ENCODE data around the gene SLC37A1.
"Not testable (repeated sequence)": the region's sequence is repeated elsewhere in the genome, so short reads cannot be mapped to it uniquely, and the experiment has no call there.

Gene SLC37A1

GRCh38 chr21:42613756-42614155 is 100.1 kb downstream of the SLC37A1 start:
- Histone ChIP-seq H3K27me3 (replicated peaks in 2 of 5; ENCODE audit: control insufficient read depth in 4 of 5, insufficient read depth in 5 of 5, low read length in 4 of 5) (peaks cover 0 to 8% (median 0%) of the 10 kb centered on the region in 5 experiments), H3K9me3 (ENCODE audit: control extremely low read depth in 1 of 5, control insufficient read depth in 4 of 5, insufficient read depth in 2 of 5, low read depth in 1 of 5, low read length in 4 of 5) (peaks cover 0 to 4% (median 3%) of the 10 kb centered on the region in 5 experiments), H3K4me1 (ENCODE audit: control extremely low read depth in 1 of 4, control insufficient read depth in 4 of 4, insufficient read depth in 4 of 4, low read length in 3 of 4) (peaks cover 3 to 22% (median 20%) of the 10 kb centered on the region in 4 experiments), H3K4me3 (ENCODE audit: control insufficient read depth in 1 of 7, extremely low read depth in 1 of 7, insufficient read depth in 4 of 7, low read depth in 2 of 7, low read length in 6 of 7) (no peak overlapping the region), H3K36me3 (ENCODE audit: control insufficient read depth in 4 of 4, insufficient read depth in 4 of 4, low read length in 3 of 4) (no peaks in the 10 kb centered on the region), H3K27ac (ENCODE audit: insufficient read depth in 1 of 2, low read depth in 1 of 2, low read length in 2 of 2, poor library complexity in 1 of 2, severe bottlenecking in 2 of 2) (no peak overlapping the region)
- ChIA-PET CTCF (no interaction called here), POLR2A (no interaction called here)
- no peak for DNase-seq
- 100% methylated on average over 3 of the region's 5 CpGs for WGBS (ENCODE audit: insufficient coverage)

- WGBS (ENCODE audit: insufficient coverage) = 65% methylated on average over 9 of the region's 9 CpGs
- Histone ChIP-seq H3K4me1 (ENCODE audit: control extremely low read depth in 1 of 4, control insufficient read depth in 4 of 4, insufficient read depth in 4 of 4, low read length in 3 of 4) (peaks cover 3 to 22% (median 19%) of the 10 kb centered on the region in 4 experiments), H3K4me3 (ENCODE audit: control insufficient read depth in 1 of 7, extremely low read depth in 1 of 7, insufficient read depth in 4 of 7, low read depth in 2 of 7, low read length in 6 of 7) (no peak overlapping the region), H3K27ac (ENCODE audit: insufficient read depth in 1 of 2, low read depth in 1 of 2, low read length in 2 of 2, poor library complexity in 1 of 2, severe bottlenecking in 2 of 2) (no peak overlapping the region), H3K27me3 (replicated peaks in 2 of 5; ENCODE audit: control insufficient read depth in 4 of 5, insufficient read depth in 5 of 5, low read length in 4 of 5) (peaks cover 0 to 9% (median 0%) of the 10 kb centered on the region in 5 experiments), H3K9me3 (ENCODE audit: control extremely low read depth in 1 of 5, control insufficient read depth in 4 of 5, insufficient read depth in 2 of 5, low read depth in 1 of 5, low read length in 4 of 5) (peaks cover 0 to 4% (median 3%) of the 10 kb centered on the region in 5 experiments), H3K36me3 (ENCODE audit: control insufficient read depth in 4 of 4, insufficient read depth in 4 of 4, low read length in 3 of 4) (no peaks in the 10 kb centered on the region)
- ChIA-PET POLR2A (no interaction called here), CTCF (interaction anchor here (0.8 kb wide), 1 partner anchor 21 kb away, joined by 3 read pairs; no protein-coding TSS in a partner anchor)
- peak; percentile 39 to 65 (median 61) for DNase-seq
These were observed 100.7 kb downstream of the SLC37A1 start for GRCh38 chr21:42614396-42614795.

- Histone ChIP-seq H3K27me3 (replicated peaks in 2 of 5; ENCODE audit: control insufficient read depth in 4 of 5, insufficient read depth in 5 of 5, low read length in 4 of 5) (peaks cover 0 to 9% (median 0%) of the 10 kb centered on the region in 5 experiments), H3K4me1 (ENCODE audit: control extremely low read depth in 1 of 4, control insufficient read depth in 4 of 4, insufficient read depth in 4 of 4, low read length in 3 of 4) (peaks cover 3 to 22% (median 19%) of the 10 kb centered on the region in 4 experiments), H3K4me3 (ENCODE audit: control insufficient read depth in 1 of 7, extremely low read depth in 1 of 7, insufficient read depth in 4 of 7, low read depth in 2 of 7, low read length in 6 of 7) (peak overlapping the region in 2 of 7 experiments; percentile 28 to 33), H3K36me3 (ENCODE audit: control insufficient read depth in 4 of 4, insufficient read depth in 4 of 4, low read length in 3 of 4) (no peaks in the 10 kb centered on the region), H3K27ac (ENCODE audit: insufficient read depth in 1 of 2, low read depth in 1 of 2, low read length in 2 of 2, poor library complexity in 1 of 2, severe bottlenecking in 2 of 2) (no peak overlapping the region), H3K9me3 (ENCODE audit: control extremely low read depth in 1 of 5, control insufficient read depth in 4 of 5, insufficient read depth in 2 of 5, low read depth in 1 of 5, low read length in 4 of 5) (peaks cover 0 to 3% (median under 1%) of the 10 kb centered on the region in 5 experiments)
- WGBS (ENCODE audit: insufficient coverage) = 30% methylated on average over 12 of the region's 14 CpGs
- ChIA-PET CTCF (interaction anchor here (0.8 kb wide), 1 partner anchor 21 kb away, joined by 3 read pairs; no protein-coding TSS in a partner anchor), POLR2A (no interaction called here)
- DNase-seq = peak; percentile 75 to 89 (median 82)
These were observed 101.2 kb downstream of the SLC37A1 start for GRCh38 chr21:42614811-42615351.

GRCh38 chr21:42615377-42615776 is 101.7 kb downstream of the SLC37A1 start:
- CTCF ChIA-PET = interaction anchor here (0.8 kb wide), 1 partner anchor 22 kb away, joined by 3 read pairs; no protein-coding TSS in a partner anchor
- WGBS (ENCODE audit: insufficient coverage) = no CpG with 5 or more reads among the region's 5 CpGs
- H3K36me3 ChIP-seq (ENCODE audit: control insufficient read depth in 4 of 4, insufficient read depth in 4 of 4, low read length in 3 of 4); DNase-seq; H3K9me3 ChIP-seq (ENCODE audit: control extremely low read depth in 1 of 5, control insufficient read depth in 4 of 5, insufficient read depth in 2 of 5, low read depth in 1 of 5, low read length in 4 of 5); H3K27me3 ChIP-seq (replicated peaks in 2 of 5; ENCODE audit: control insufficient read depth in 4 of 5, insufficient read depth in 5 of 5, low read length in 4 of 5); POLR2A ChIA-PET; H3K27ac ChIP-seq (ENCODE audit: insufficient read depth in 1 of 2, low read depth in 1 of 2, low read length in 2 of 2, poor library complexity in 1 of 2, severe bottlenecking in 2 of 2): not testable (repeated sequence)
- peak overlapping the region in 1 of 7 experiments; percentile 33 for H3K4me3 ChIP-seq (ENCODE audit: control insufficient read depth in 1 of 7, extremely low read depth in 1 of 7, insufficient read depth in 4 of 7, low read depth in 2 of 7, low read length in 6 of 7)
- H3K4me1 ChIP-seq (ENCODE audit: control extremely low read depth in 1 of 4, control insufficient read depth in 4 of 4, insufficient read depth in 4 of 4, low read length in 3 of 4) = peaks cover 3 to 22% (median 19%) of the 10 kb centered on the region in 4 experiments

- Histone ChIP-seq H3K27me3 (replicated peaks in 2 of 5; ENCODE audit: control insufficient read depth in 4 of 5, insufficient read depth in 5 of 5, low read length in 4 of 5) (peaks cover 0 to 9% (median 0%) of the 10 kb centered on the region in 5 experiments), H3K9me3 (ENCODE audit: control extremely low read depth in 1 of 5, control insufficient read depth in 4 of 5, insufficient read depth in 2 of 5, low read depth in 1 of 5, low read length in 4 of 5) (peaks cover 0 to 3% (median 0%) of the 10 kb centered on the region in 5 experiments), H3K36me3 (ENCODE audit: control insufficient read depth in 4 of 4, insufficient read depth in 4 of 4, low read length in 3 of 4) (no peaks in the 10 kb centered on the region), H3K4me3 (ENCODE audit: control insufficient read depth in 1 of 7, extremely low read depth in 1 of 7, insufficient read depth in 4 of 7, low read depth in 2 of 7, low read length in 6 of 7) (peak overlapping the region in 2 of 7 experiments; percentile 57 to 65), H3K4me1 (ENCODE audit: control extremely low read depth in 1 of 4, control insufficient read depth in 4 of 4, insufficient read depth in 4 of 4, low read length in 3 of 4) (peaks cover 3 to 22% (median 19%) of the 10 kb centered on the region in 4 experiments), H3K27ac (ENCODE audit: insufficient read depth in 1 of 2, low read depth in 1 of 2, low read length in 2 of 2, poor library complexity in 1 of 2, severe bottlenecking in 2 of 2) (no peak overlapping the region)
- WGBS (ENCODE audit: insufficient coverage) = 60% methylated on average over 3 of the region's 3 CpGs
- POLR2A ChIA-PET = no interaction called here
- no peak for DNase-seq
- CTCF ChIA-PET = interaction anchor here (2.1 kb wide), 1 partner anchor 22 kb away, joined by 8 read pairs; no protein-coding TSS in a partner anchor
These were observed 102.3 kb downstream of the SLC37A1 start for GRCh38 chr21:42615924-42616323.

GRCh38 chr21:42616446-42616845 is 102.8 kb downstream of the SLC37A1 start:
- H3K9me3 ChIP-seq (ENCODE audit: control extremely low read depth in 1 of 5, control insufficient read depth in 4 of 5, insufficient read depth in 2 of 5, low read depth in 1 of 5, low read length in 4 of 5) = peaks cover 0 to 3% (median 0%) of the 10 kb centered on the region in 5 experiments
- H3K36me3 ChIP-seq (ENCODE audit: control insufficient read depth in 4 of 4, insufficient read depth in 4 of 4, low read length in 3 of 4) = no peaks in the 10 kb centered on the region
- POLR2A ChIA-PET = no interaction called here
- peak overlapping the region in 3 of 7 experiments; percentile 34 to 65 (median 57) for H3K4me3 ChIP-seq (ENCODE audit: control insufficient read depth in 1 of 7, extremely low read depth in 1 of 7, insufficient read depth in 4 of 7, low read depth in 2 of 7, low read length in 6 of 7)
- H3K27ac ChIP-seq (ENCODE audit: insufficient read depth in 1 of 2, low read depth in 1 of 2, low read length in 2 of 2, poor library complexity in 1 of 2, severe bottlenecking in 2 of 2) = no peak overlapping the region
- peak in 2 of 3 donors; percentile 65 to 81 for DNase-seq
- 13% methylated on average over 18 of the region's 18 CpGs for WGBS (ENCODE audit: insufficient coverage)
- CTCF ChIA-PET = interaction anchor here (2.1 kb wide), 1 partner anchor 23 kb away, joined by 8 read pairs; no protein-coding TSS in a partner anchor
- H3K4me1 ChIP-seq (ENCODE audit: control extremely low read depth in 1 of 4, control insufficient read depth in 4 of 4, insufficient read depth in 4 of 4, low read length in 3 of 4) = peaks cover 3 to 22% (median 19%) of the 10 kb centered on the region in 4 experiments
- H3K27me3 ChIP-seq (replicated peaks in 2 of 5; ENCODE audit: control insufficient read depth in 4 of 5, insufficient read depth in 5 of 5, low read length in 4 of 5) = peaks cover 0 to 9% (median 0%) of the 10 kb centered on the region in 5 experiments

- DNase-seq = no peak
- 89% methylated on average over 21 of the region's 21 CpGs for WGBS (ENCODE audit: insufficient coverage)
- no peak overlapping the region for H3K4me3 ChIP-seq (ENCODE audit: control insufficient read depth in 1 of 7, extremely low read depth in 1 of 7, insufficient read depth in 4 of 7, low read depth in 2 of 7, low read length in 6 of 7)
- ChIA-PET POLR2A (no interaction called here), CTCF (interaction anchor here (1.0 to 2.1 kb wide), 2 partner anchors 23 to 47 kb away, joined by 3 to 8 read pairs; no protein-coding TSS in a partner anchor)
- peaks cover 0 to 3% (median 0%) of the 10 kb centered on the region in 5 experiments for H3K9me3 ChIP-seq (ENCODE audit: control extremely low read depth in 1 of 5, control insufficient read depth in 4 of 5, insufficient read depth in 2 of 5, low read depth in 1 of 5, low read length in 4 of 5)
- H3K27ac ChIP-seq (ENCODE audit: insufficient read depth in 1 of 2, low read depth in 1 of 2, low read length in 2 of 2, poor library complexity in 1 of 2, severe bottlenecking in 2 of 2) = no peak overlapping the region
- peaks cover 0 to 9% (median 0%) of the 10 kb centered on the region in 5 experiments for H3K27me3 ChIP-seq (replicated peaks in 2 of 5; ENCODE audit: control insufficient read depth in 4 of 5, insufficient read depth in 5 of 5, low read length in 4 of 5)
- no peaks in the 10 kb centered on the region for H3K36me3 ChIP-seq (ENCODE audit: control insufficient read depth in 4 of 4, insufficient read depth in 4 of 4, low read length in 3 of 4)
- peaks cover 3 to 22% (median 19%) of the 10 kb centered on the region in 4 experiments for H3K4me1 ChIP-seq (ENCODE audit: control extremely low read depth in 1 of 4, control insufficient read depth in 4 of 4, insufficient read depth in 4 of 4, low read length in 3 of 4)
These were observed 103.3 kb downstream of the SLC37A1 start for GRCh38 chr21:42616941-42617340.

Measured in common myeloid progenitor, CD34-positive (primary cell).